Ammon's horn (tissue), 1 donor: Measurements from ENCODE around the gene SART1.
A peak's percentile ranks its signal among the peaks of the same experiment; 100 is the strongest.
"Not testable (repeated sequence)": the region's sequence is repeated elsewhere in the genome, so short reads cannot be mapped to it uniquely, and the experiment has no call there.

Experiments
- DNase-seq: peaks from one replicate; pipeline ENCODE4 v3.0.0-alpha.2; 2016; ENCODE audit warnings: low spot score

SART1 gene

GRCh38 chr11:66017321-66017720 lies 55.8 kb downstream of the SART1 start:
- no peak for DNase-seq

GRCh38 chr11:66020212-66020611 lies 58.7 kb downstream of the SART1 start:
- no peak for DNase-seq

DNA sequence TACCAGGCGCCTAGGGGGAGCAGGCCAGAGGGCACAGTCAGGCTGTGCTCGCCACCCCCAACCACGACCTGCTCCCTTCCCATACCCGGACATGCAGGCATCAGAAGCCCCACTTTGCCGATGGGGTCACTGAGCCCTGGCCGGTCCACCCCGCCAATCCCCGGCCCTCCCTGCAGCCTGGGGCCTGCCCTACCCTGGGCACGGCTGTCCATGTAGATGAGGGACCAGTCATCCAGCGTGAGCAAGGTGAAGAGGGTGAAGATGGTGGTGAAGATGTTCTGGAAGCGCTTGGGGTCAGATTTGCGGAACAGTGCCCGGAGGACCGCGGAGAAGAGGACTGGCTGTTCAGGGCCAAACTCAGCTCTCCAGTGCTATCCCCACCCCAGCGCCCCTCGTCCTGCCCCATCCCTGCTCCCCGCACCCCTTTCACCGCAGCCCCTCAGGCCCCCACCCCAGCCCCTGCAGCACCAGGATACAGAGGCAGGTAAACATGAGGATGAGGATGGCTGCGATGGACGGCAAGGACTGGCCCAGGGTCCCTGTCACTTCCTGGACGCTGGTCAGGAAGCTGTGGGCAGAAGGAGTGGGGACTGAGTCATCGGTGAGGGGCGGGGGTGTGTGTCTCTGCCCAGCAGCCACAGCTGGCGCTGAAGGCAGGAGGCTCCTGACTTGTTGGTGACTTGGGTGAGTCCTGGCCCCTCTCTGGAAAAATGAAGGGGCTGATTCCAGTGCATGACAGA lies 59.3 kb downstream of the SART1 start:
- no peak for DNase-seq

DNA sequence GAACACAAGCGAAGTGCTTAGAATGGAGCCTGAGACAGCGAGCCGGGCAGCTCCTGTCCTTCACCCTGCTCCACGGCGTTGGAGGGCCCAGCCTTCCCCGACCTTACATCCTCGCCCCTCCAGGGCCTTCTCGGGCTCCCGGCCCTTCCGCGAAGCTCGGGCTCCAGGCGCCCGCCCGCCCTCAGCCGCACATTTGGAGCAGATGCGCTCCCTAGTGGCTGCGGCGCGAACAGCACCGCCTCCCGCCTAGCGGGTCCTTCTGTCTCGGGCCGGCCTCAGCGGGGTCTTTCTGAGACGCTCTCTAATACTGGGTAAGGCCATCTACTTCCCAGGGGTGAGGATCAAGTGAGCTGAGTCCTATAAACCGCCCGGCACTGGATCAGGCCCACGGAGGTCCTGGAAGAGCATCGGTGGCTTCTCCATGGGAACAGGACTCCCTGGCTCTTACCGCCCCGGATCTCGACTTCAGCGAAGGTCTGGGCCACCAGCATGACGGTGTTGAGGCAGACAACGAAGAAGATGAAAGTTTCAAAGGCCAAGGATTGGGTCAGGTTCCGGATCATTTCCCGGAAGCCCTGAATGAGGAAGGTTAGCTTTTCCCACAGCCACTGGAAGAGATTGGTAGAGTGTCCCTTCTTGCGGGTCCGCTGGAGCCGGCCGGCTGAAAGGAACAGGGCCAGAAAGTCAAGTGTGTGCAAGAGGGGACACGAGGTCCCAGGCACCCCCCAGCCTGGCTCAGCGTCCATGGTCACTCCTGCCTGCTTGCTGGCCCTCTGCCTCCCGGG lies 61.1 kb downstream of the SART1 start:
- peak; percentile 58 for DNase-seq

GRCh38 chr11:66023186-66023440 lies 61.6 kb downstream of the SART1 start:
- not testable (repeated sequence) for DNase-seq

GRCh38 chr11:66026017-66026529 lies 64.5 kb downstream of the SART1 start, which contains the start of gene CATSPER1:
TSS of gene CATSPER1 (minus strand) at chr11:66026479. CDS start at chr11:66026379, 100 bp downstream.
- DNase-seq, result no peak
